Esophagus squamous epithelium (tissue), 5 donors: Measurements from ENCODE around the gene UBXN4. TPM values are rescaled to one million over a fixed set of nuclear protein-coding genes. Genes with fewer than 3 reads are reported as not detected.
"Not testable (repeated sequence)": the region's sequence is repeated elsewhere in the genome, so short reads cannot be mapped to it uniquely, and the experiment has no call there.

Source experiments
- DNase-seq: peaks from one replicate; lab custom pipeline; 2025; lab: John Stamatoyannopoulos, UW
- H3K27ac ChIP-seq, 4 donors: fragments of 200-600 bp; sonication (generic); one replicate each; pipeline ENCODE4 v1.5.1; 2016 to 2019; ENCODE audit warnings: mild to moderate bottlenecking in 1 of 4
- H3K27me3 ChIP-seq, 4 donors: fragments of 200-600 bp; sonication (generic); 1 replicate in 3 of 4; 2 replicates in 1 of 4; pipeline versions ENCODE4 v1.5.1 to v1.6.0; 2017 to 2021; ENCODE audit warnings: antibody characterized with exemption in 1 of 4
- H3K36me3 ChIP-seq, 3 donors: fragments of 200-600 bp; sonication (generic); one replicate each; pipeline ENCODE4 v1.5.1; 2016 to 2019
- H3K4me1 ChIP-seq, 3 donors: fragments of 200-600 bp; sonication (generic); one replicate each; pipeline ENCODE4 v1.5.1; 2017 to 2019
- H3K4me3 ChIP-seq, 4 donors: fragments of 200-600 bp; sonication (generic); 1 replicate in 3 of 4; 2 replicates in 1 of 4; pipeline ENCODE4 v1.5.1; 2016 to 2019; ENCODE audit warnings: mild to moderate bottlenecking in 2 of 4, moderate library complexity in 1 of 4
- H3K9me3 ChIP-seq, 3 donors: fragments of 200-600 bp; sonication (generic); one replicate each; pipeline ENCODE4 v1.5.1; 2016 to 2019
- POLR2A ChIP-seq, 4 donors: fragments of 450-650 bp; IDR thresholded peaks; one replicate each; pipeline ENCODE4 v1.6.1; 2017; ENCODE audit warnings: antibody characterized with exemption in 4 of 4, mild to moderate bottlenecking in 4 of 4, moderate library complexity in 3 of 4
- WGBS, 2 donors: methylation state at CpG; one replicate each; pipeline ENCODE4 v1.1.5; 2018; 5-methylcytosine and 5-hydroxymethylcytosine counted together
- intact Hi-C: fragments of 100-400 bp; cut with DNase I; formaldehyde crosslinking; loops from one replicate; pipeline ENCODE4 v1.15.0; 2022
- total RNA-seq, 4 donors: library from RNA; depleted of rRNA; stranded (reverse); fragments of >200 nt; gene quantifications; one replicate each; pipeline ENCODE4 v1.1.0, GENCODE V29; 2016
- TF ChIP-seq, protein P1 (sequence below), 6 experiments: fragments of 450-650 bp in 4 of 6; fragments of 200-600 bp in 2 of 6; sonication (generic) in 2 of 6; IDR thresholded peaks; one replicate each; pipeline ENCODE4 v1.5.1; 2016 to 2019; ENCODE audit warnings: antibody characterized with exemption in 6 of 6, mild to moderate bottlenecking in 4 of 6, moderate library complexity in 4 of 6
- donor health status: DM: yes; HTN: yes; CAD: no.

Gene UBXN4
- total RNA-seq, 4 donors from 2014 or later: 40.2 to 66.9 (median 49.2) TPM

- Histone ChIP-seq H3K9me3 (no peaks in the 10 kb centered on the region), H3K4me1 (peaks cover 0 to 3% (median 0%) of the 10 kb centered on the region in 3 donors), H3K36me3 (peaks cover 0 to 4% (median 0%) of the 10 kb centered on the region in 3 donors), H3K27ac (no peak overlapping the region), H3K4me3 (no peak overlapping the region), H3K27me3 (no peaks in the 10 kb centered on the region)
- intact Hi-C loops: no loop called here
- no peak for DNase-seq
- 90 to 94% methylated on average over 4 of the region's 4 CpGs for WGBS, 2 donors
- no peak for TF ChIP-seq POLR2A (IDR thresholded peaks at IDR 0.05)
- TF ChIP-seq, protein P1, sequence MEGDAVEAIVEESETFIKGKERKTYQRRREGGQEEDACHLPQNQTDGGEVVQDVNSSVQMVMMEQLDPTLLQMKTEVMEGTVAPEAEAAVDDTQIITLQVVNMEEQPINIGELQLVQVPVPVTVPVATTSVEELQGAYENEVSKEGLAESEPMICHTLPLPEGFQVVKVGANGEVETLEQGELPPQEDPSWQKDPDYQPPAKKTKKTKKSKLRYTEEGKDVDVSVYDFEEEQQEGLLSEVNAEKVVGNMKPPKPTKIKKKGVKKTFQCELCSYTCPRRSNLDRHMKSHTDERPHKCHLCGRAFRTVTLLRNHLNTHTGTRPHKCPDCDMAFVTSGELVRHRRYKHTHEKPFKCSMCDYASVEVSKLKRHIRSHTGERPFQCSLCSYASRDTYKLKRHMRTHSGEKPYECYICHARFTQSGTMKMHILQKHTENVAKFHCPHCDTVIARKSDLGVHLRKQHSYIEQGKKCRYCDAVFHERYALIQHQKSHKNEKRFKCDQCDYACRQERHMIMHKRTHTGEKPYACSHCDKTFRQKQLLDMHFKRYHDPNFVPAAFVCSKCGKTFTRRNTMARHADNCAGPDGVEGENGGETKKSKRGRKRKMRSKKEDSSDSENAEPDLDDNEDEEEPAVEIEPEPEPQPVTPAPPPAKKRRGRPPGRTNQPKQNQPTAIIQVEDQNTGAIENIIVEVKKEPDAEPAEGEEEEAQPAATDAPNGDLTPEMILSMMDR (IDR thresholded peaks at IDR 0.05): no peak
These were observed 33.5 kb upstream of the UBXN4 start for GRCh38 chr2:135708159-135708558.

DNA sequence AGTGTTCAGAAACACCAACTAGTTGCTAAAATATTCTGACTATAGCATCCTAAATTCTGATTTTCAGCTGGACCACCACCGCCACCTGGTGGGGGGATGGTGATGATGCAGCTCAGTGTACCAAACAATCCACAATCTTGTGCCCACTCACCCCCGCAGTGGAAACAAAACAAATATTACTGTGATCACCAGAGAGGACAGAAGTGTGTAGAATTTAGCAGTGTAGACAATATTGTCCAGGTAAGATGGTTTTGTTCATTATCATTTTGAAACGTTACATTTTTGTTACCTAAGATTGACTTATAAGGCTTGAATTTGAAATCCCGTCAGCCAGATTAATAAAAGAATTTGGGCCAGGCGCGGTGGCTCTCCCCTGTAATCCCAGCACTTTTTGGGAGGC, 31.7 kb upstream of the UBXN4 start:
- intact Hi-C loops: loop anchor here (5.0 kb wide), 1 partner anchor 703 kb away; no protein-coding TSS in a partner anchor
- no peak overlapping the region for H3K4me3 ChIP-seq
- H3K9me3 ChIP-seq: no peaks in the 10 kb centered on the region
- H3K36me3 ChIP-seq: peaks cover 0 to 12% (median 0%) of the 10 kb centered on the region in 3 donors
- WGBS, 2 donors: 33 to 60% methylated on average over 4 to 6 of the region's 6 CpGs
- peaks cover 0 to 3% (median 0%) of the 10 kb centered on the region in 3 donors for H3K4me1 ChIP-seq
- TF ChIP-seq, protein P1 (IDR thresholded peaks at IDR 0.05): peak; percentile 85 to 96 (median 90)
- TF ChIP-seq POLR2A (IDR thresholded peaks at IDR 0.05): no peak
- no peaks in the 10 kb centered on the region for H3K27me3 ChIP-seq
- no peak for DNase-seq
- H3K27ac ChIP-seq: no peak overlapping the region

GRCh38 chr2:135715086-135715485, 26.6 kb upstream of the UBXN4 start:
- H3K9me3 ChIP-seq: not testable (repeated sequence)

GRCh38 chr2:135728064-135728743, 13.5 kb upstream of the UBXN4 start:
- intact Hi-C loops: no loop called here
- WGBS, 2 donors: 73 to 79% methylated on average over 2 of the region's 2 CpGs

More at GRCh38 chr2:135715086-135715485, 26.6 kb upstream of the UBXN4 start:
- H3K4me3 ChIP-seq, intact Hi-C loops, H3K4me1 ChIP-seq, H3K27me3 ChIP-seq, DNase-seq, H3K27ac ChIP-seq: not testable (repeated sequence)
- peaks cover 0 to 58% (median 10%) of the 10 kb centered on the region in 3 donors for H3K36me3 ChIP-seq
- 90 to 91% methylated on average over 4 to 9 of the region's 9 CpGs for whole genome bisulfite sequencing, 2 donors

DNA sequence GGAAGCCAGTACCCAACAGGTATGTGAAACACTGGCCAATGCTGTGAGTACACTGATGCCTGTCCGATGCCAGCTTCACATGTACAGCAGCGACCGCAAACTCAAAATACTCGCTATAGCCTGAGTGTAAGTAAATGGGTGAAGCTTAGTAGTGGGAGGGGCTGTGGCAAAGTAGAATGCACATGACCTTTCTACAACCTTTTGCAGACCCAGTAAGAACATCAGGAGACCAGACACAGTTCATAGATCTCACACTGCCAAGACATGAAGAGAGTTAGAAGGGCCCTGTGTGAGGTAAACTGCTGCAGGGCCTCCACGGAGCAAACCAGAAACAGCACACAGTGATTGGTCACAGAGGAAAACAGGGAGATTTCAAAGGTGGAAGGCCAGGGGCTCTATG, 9.1 kb upstream of the UBXN4 start:
- Histone ChIP-seq H3K4me3 (no peak overlapping the region), H3K9me3 (no peaks in the 10 kb centered on the region), H3K36me3 (no peaks in the 10 kb centered on the region), H3K4me1 (no peaks in the 10 kb centered on the region), H3K27ac (no peak overlapping the region), H3K27me3 (no peaks in the 10 kb centered on the region)
- TF ChIP-seq, protein P1 (IDR thresholded peaks at IDR 0.05): no peak
- TF ChIP-seq POLR2A (IDR thresholded peaks at IDR 0.05): no peak
- 88 to 90% methylated on average over 5 of the region's 5 CpGs for WGBS, 2 donors
- intact Hi-C loops: no loop called here
- no peak for DNase-seq

More at GRCh38 chr2:135728064-135728743, 13.5 kb upstream of the UBXN4 start:
- TF ChIP-seq POLR2A (IDR thresholded peaks at IDR 0.05): no peak
- TF ChIP-seq, protein P1 (IDR thresholded peaks at IDR 0.05): no peak
- no peak for DNase-seq
- H3K27ac ChIP-seq: no peak overlapping the region
- H3K9me3 ChIP-seq: no peaks in the 10 kb centered on the region
- H3K4me3 ChIP-seq: no peak overlapping the region
- no peaks in the 10 kb centered on the region for H3K4me1 ChIP-seq
- peaks cover 0 to 26% (median 0%) of the 10 kb centered on the region in 3 donors for H3K36me3 ChIP-seq
- H3K27me3 ChIP-seq: no peaks in the 10 kb centered on the region
